Lung (tissue), 12 donors: ENCODE results near the gene UPK3A. TPM values are rescaled to one million over a fixed set of nuclear protein-coding genes. Genes with fewer than 3 reads are reported as not detected.

Experiments used
- ATAC-seq: fragments of 200-7000 bp; cut with Tn5 transposase; one replicate; pipeline ENCODE4 v1.9.1; 2020; ENCODE audit warnings: moderate number of reproducible peaks; ENCODE audit not compliant: insufficient read depth, low FRiP score
- DNase-seq, 3 donors: peaks; one replicate each; pipeline ENCODE4 v3.0.0-alpha.2; 2013 to 2017
- H3K27ac ChIP-seq, 2 donors: one replicate each; pipeline ENCODE4 v1.5.1; 2013; ENCODE audit warnings: mild to moderate bottlenecking in 2 of 2, moderate library complexity in 2 of 2, control low read depth in 1 of 2, inconsistent platforms in 1 of 2, low read depth in 1 of 2, low read length in 1 of 2
- H3K27me3 ChIP-seq, 3 donors: one replicate each; pipeline ENCODE4 v1.5.1; 2013; ENCODE audit warnings: low read length in 2 of 3; ENCODE audit not compliant: control insufficient read depth in 3 of 3, insufficient read depth in 3 of 3
- H3K36me3 ChIP-seq, 4 donors: one replicate each; pipeline ENCODE4 v1.5.1; 2013; ENCODE audit warnings: low read length in 4 of 4, mild to moderate bottlenecking in 1 of 4, moderate library complexity in 1 of 4; ENCODE audit not compliant: control insufficient read depth in 4 of 4, insufficient read depth in 4 of 4
- H3K4me1 ChIP-seq, 5 donors: one replicate each; pipeline ENCODE4 v1.5.1; 2013; ENCODE audit warnings: low read length in 5 of 5, mild to moderate bottlenecking in 2 of 5, moderate library complexity in 1 of 5; ENCODE audit not compliant: control insufficient read depth in 5 of 5, insufficient read depth in 5 of 5
- H3K4me3 ChIP-seq: one replicate; pipeline ENCODE4 v1.5.1; 2013; ENCODE audit warnings: mild to moderate bottlenecking, control low read depth, moderate library complexity
- H3K9ac ChIP-seq, 2 donors: one replicate each; pipeline ENCODE4 v1.5.1; 2013; ENCODE audit warnings: low read length in 2 of 2, control low read depth in 1 of 2; ENCODE audit not compliant: insufficient read depth in 1 of 2
- H3K9me3 ChIP-seq, 4 donors: one replicate each; pipeline ENCODE4 v1.5.1; 2013; ENCODE audit warnings: low read length in 3 of 4, mild to moderate bottlenecking in 1 of 4, moderate library complexity in 1 of 4; ENCODE audit not compliant: control insufficient read depth in 4 of 4, insufficient read depth in 3 of 4
- CTCF ChIP-seq: IDR thresholded peaks from 2 replicates; pipeline ENCODE4 v1.5.1; 2012; ENCODE audit warnings: mild to moderate bottlenecking; ENCODE audit errors: control extremely low read depth, extremely low read depth
- WGBS, 2 donors: extraction: QIAGEN DNeasy Blood & Tissue Kit; methylation state at CpG; one replicate each; pipeline ENCODE4 v1.1.7; 2013; 5-methylcytosine and 5-hydroxymethylcytosine counted together
- polyA plus RNA-seq, 2 donors: library from polyadenylated mRNA; stranded (reverse); fragments of 200-250 nt; gene quantifications; one replicate each; pipeline ENCODE4 v1.2.1, GENCODE V29; 2013
- total RNA-seq, 2 donors: library from RNA; depleted of rRNA in 1 of 2; stranded (reverse); fragments of >200 nt in 1 of 2; gene quantifications; one replicate each; pipeline ENCODE4 v1.2.1, GENCODE V29; 2014 to 2021
- donor health status: control.
- donor health status: control.
- donor health status: Bipolar disorder and iron deficiency.
- donor health status: healthy.
- donor health status: DM: yes; HTN: yes; CAD: no.

UPK3A gene
- total and polyA plus RNA-seq, 4 donors: 0.30 to 0.55 TPM; not detected in 2

- no peaks in the 10 kb centered on the region for H3K27me3 ChIP-seq
- peaks cover 0 to 5% (median 2%) of the 10 kb centered on the region in 4 donors for H3K36me3 ChIP-seq
- peak overlapping the region; percentile 49 to 81 for H3K27ac ChIP-seq
- 52 to 65% methylated on average over 19 of the region's 19 CpGs for WGBS, 2 donors
- H3K9me3 ChIP-seq: no peaks in the 10 kb centered on the region
- H3K4me3 ChIP-seq: no peak overlapping the region
- peak; percentile 62 to 66 (median 63) for DNase-seq
- H3K9ac ChIP-seq: peak overlapping the region in 1 of 2 donors; percentile 75
- H3K4me1 ChIP-seq: peaks cover 11 to 41% (median 16%) of the 10 kb centered on the region in 5 donors
- TF ChIP-seq CTCF: no peak
- no peak for ATAC-seq
Measured at GRCh38 chr22:45317551-45318167, 32.9 kb downstream of the UPK3A start.

- TF ChIP-seq CTCF: no peak
- no peaks in the 10 kb centered on the region for H3K27me3 ChIP-seq
- DNase-seq: peak; percentile 93 to 96 (median 93)
- peaks cover 11 to 41% (median 16%) of the 10 kb centered on the region in 5 donors for H3K4me1 ChIP-seq
- H3K36me3 ChIP-seq: peaks cover 0 to 9% (median 5%) of the 10 kb centered on the region in 4 donors
- no peak overlapping the region for H3K4me3 ChIP-seq
- 7 to 9% methylated on average over 8 of the region's 8 CpGs for WGBS, 2 donors
- H3K9ac ChIP-seq: peak overlapping the region in 1 of 2 donors; percentile 75
- peak overlapping the region; percentile 41 to 49 for H3K27ac ChIP-seq
- ATAC-seq: no peak
- no peaks in the 10 kb centered on the region for H3K9me3 ChIP-seq
Measured at GRCh38 chr22:45318168-45318557, 33.4 kb downstream of the UPK3A start.

GRCh38 chr22:45318558-45319323 is 34.0 kb downstream of the UPK3A start:
- H3K9me3 ChIP-seq: no peaks in the 10 kb centered on the region
- peaks cover 11 to 41% (median 16%) of the 10 kb centered on the region in 5 donors for H3K4me1 ChIP-seq
- no peaks in the 10 kb centered on the region for H3K27me3 ChIP-seq
- peaks cover 3 to 14% (median 10%) of the 10 kb centered on the region in 4 donors for H3K36me3 ChIP-seq
- 43 to 56% methylated on average over 12 of the region's 12 CpGs for WGBS, 2 donors
- H3K9ac ChIP-seq: peak overlapping the region in 1 of 2 donors; percentile 75
- ATAC-seq (no peak), DNase-seq (peak; percentile 67 to 88 (median 86))
- H3K4me3 ChIP-seq: no peak overlapping the region
- H3K27ac ChIP-seq: peak overlapping the region; percentile 49 to 68
- TF ChIP-seq CTCF: no peak
